Measurements from ENCODE around the gene B4GALNT4. TPM values are rescaled to one million over a fixed set of nuclear protein-coding genes. Genes with fewer than 3 reads are reported as not detected.
A peak's percentile ranks its signal among the peaks of the same experiment; 100 is the strongest.
"Not testable (repeated sequence)": the region's sequence is repeated elsewhere in the genome, so short reads cannot be mapped to it uniquely, and the experiment has no call there.

The B4GALNT4 gene
- total RNA-seq, 1 donor from 2014 or later: 3.9 TPM

DNA sequence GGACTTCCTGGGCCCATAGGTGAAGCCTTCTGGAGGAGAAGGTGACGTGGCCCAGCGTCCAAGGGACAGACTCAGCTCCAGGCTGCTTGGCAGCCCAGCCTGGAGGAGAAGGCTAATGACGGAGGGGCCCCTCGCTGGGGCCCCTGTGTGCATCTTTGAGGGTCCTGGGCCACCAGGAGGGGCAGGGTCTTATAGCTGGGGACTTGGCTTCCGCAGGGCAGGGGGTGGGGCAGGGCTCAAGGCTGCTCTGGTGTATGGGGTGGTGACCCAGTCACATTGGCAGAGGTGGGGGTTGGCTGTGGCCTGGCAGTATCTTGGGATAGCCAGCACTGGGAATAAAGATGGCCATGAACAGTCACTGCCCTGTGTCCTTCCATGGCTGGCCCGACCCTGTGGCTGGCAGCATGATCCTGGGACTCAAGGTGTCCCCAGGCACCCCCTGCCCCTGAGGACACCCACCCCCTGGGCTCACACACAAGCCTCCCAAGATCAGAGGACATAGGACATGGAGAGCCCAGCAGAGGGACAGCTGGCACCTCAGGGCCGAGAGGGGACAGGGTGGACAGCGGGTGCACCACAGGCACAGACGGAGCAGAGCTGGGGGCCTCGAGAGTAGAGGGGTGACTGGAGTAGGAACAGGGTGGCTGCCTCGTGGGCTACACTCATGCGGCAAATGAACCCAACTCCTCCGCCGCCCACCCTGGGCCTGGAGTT is 35.4 kb downstream of the B4GALNT4 start:
- peaks cover 4% of the 10 kb centered on the region for H3K36me3 Mint-ChIP-seq (ENCODE audit: low read depth)
- no peaks in the 10 kb centered on the region for H3K9me3 Mint-ChIP-seq
- DNase-seq: no peak
- H3K27me3 Mint-ChIP-seq: peaks cover 1% of the 10 kb centered on the region
- H3K27ac Mint-ChIP-seq: no peak overlapping the region
- peaks cover 2% of the 10 kb centered on the region for H3K4me1 Mint-ChIP-seq
- no peak overlapping the region for H3K4me3 Mint-ChIP-seq
- intact Hi-C loops (cut with micrococcal nuclease): loop anchor here (5.0 kb wide), 1 partner anchor 97 kb away; the partner anchor contains the start of gene IFITM2

DNA sequence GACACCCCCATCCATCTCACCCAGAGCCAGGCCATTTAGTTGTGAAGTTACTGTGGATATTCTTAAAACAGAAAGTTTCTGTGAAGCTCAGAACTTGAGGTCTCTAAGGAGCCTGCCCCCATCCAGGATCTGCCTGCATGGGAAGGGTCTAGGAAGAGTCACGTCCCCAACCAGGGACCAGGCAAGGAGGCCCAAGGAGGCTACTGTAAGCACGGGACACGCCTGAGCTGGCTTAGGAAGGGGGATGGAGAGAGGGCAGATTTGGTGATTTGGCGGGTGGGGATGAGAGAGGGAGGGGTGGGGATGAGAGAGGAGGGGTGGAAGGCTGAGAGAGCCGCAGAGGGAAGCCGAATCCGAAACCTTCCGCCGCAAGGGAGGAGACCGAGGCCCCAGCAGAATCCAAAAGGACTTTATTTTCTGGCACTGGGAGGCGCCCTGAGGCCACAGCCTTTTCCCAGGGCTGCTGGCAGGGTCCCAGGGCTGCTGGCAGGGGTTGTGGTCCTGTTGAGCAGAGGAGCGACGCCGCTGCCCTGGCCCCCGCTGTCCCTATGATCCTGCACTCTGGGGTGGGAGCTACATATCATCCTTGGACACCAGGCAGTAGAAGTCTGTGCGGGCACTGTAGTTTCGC is 36.1 kb downstream of the B4GALNT4 start:
- Mint-ChIP-seq H3K27ac (peak overlapping the region; percentile 51), H3K36me3 (ENCODE audit: low read depth) (peaks cover 4% of the 10 kb centered on the region), H3K27me3 (no peaks in the 10 kb centered on the region), H3K4me3 (peak overlapping the region; percentile 70), H3K4me1 (peaks cover 2% of the 10 kb centered on the region), H3K9me3 (no peaks in the 10 kb centered on the region)
- DNase-seq: no peak
- intact Hi-C loops (cut with micrococcal nuclease): loop anchor here (5.0 kb wide), 1 partner anchor 98 kb away; the partner anchor contains the start of gene IFITM2

DNA sequence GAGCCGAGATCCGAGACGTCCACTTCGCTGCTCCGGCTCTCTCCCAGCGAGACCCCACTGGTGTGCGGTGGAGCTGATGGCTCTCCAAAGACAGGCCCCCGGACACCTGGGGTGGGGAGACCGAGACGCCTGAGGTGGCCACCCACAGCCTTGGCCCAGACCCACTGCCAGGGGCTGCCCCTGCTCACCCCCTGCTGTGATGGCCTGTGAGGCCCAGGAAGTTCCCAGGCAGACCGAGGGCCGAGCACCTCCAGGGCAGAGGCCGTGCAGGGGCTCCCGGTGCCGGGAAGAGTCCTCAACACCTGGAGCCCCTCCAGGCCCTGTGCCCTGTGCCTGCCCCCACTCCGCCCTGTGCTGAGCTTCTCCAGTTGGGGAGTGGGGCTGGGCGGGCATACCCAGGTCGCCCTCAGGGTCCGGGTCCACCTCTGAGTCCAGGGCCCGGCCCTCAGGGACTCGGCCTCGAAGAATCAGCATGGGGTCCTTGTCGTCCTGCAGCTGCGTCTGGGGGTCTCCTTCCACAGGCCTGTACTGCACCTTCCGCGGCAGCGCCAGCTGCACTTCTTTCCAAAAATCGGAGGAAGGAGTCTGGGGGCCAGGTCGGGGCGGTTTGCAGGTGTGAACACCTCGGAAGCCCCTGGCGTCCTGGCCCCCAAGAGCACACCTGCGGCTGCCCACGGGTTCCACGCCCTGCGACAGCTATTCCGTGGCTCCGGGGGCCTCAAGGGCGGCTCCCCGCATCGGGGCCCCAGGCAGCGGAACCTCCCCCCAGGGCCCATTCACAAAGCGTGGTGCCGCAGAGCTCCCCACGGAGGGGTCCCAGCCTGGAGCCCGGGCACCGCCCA is 36.9 kb downstream of the B4GALNT4 start:
- intact Hi-C loops (cut with micrococcal nuclease): loop anchor here (5.0 kb wide), 1 partner anchor 99 kb away; the partner anchor contains the start of gene IFITM2
- peak overlapping the region; percentile 29 for H3K27ac Mint-ChIP-seq
- no peaks in the 10 kb centered on the region for H3K9me3 Mint-ChIP-seq
- H3K4me1 Mint-ChIP-seq: peaks cover 2% of the 10 kb centered on the region
- H3K4me3 Mint-ChIP-seq: peak overlapping the region; percentile 62
- DNase-seq: no peak
- no peaks in the 10 kb centered on the region for H3K27me3 Mint-ChIP-seq
- H3K36me3 Mint-ChIP-seq (ENCODE audit: low read depth): peaks cover 4% of the 10 kb centered on the region

DNA sequence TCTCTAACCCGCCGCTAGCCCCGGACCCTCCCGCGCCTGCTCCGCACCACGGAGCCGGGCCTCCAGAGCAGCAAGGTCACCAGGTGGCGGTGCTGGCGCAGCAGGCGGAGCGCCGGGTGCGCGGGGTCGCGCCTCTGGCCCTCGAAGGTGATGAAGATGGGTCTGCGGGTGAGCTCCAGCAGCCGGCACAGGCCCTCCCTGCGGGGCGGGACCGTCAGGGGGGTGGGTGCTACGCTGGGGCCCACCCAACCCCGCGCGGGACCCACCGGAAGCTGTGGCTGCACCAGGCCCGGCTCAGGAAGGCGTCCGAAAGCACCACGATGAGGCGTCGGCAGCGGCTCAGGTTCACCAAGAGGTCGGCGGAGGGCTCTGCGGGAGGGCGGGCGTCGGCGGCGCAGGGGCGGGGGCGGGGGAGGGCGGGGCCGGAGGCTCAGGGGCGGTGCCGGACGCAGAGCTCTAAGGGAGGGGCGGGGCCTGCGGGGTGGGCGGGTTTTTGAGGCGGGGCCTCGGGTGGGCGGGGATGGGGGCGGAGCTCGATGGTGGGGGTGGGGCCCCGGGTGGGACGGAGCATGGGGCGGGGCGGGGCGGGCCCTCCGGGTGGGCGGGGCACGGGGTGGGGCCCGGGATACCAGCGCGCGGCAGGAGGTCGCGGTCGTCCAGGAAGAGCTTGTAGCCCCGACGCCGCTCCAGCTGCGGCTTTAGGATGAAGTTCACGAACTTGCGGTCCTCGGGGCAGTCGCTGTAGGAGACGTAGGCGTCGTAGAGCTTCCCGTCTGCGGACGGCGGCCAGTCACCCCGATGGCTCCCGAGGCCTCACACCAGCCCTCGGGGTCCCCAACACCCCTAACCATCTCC is 37.7 kb downstream of the B4GALNT4 start:
- Mint-ChIP-seq H3K4me1 (peaks cover 2% of the 10 kb centered on the region), H3K27me3 (no peaks in the 10 kb centered on the region), H3K36me3 (ENCODE audit: low read depth) (peaks cover 4% of the 10 kb centered on the region), H3K4me3 (peak overlapping the region; percentile 62), H3K27ac (peak overlapping the region; percentile 60), H3K9me3 (no peaks in the 10 kb centered on the region)
- intact Hi-C loops (cut with micrococcal nuclease): loop anchor here (1.0 to 5.0 kb wide), 3 partner anchors 41 to 100 kb away; partner anchors contain the start of genes IFITM2 and RNH1
- DNase-seq: peak; percentile 97

DNA sequence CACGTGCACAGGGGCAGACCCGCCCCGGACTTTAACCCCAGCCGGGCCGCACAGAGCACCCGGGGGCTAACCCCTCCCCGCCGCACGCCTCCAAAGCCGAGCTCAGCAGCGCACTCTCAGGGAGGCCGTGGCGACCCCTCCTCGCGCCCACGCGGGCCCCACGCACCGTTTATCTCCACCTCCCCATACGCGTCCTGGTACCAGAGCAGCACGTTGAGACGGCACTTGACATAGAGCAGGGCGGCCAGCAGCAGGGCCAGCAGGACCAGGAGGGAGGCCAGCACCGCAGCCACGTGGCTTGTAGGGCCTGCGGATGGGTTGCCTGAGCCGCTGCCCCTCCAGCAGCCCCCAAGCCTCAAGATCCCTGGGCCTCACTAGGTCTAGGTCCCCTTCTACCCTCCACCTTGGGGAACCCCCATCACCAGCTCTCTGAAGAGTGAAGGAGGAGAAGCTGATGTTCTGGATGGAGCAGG is 38.4 kb downstream of the B4GALNT4 start:
- H3K27me3 Mint-ChIP-seq: no peaks in the 10 kb centered on the region
- DNase-seq: no peak
- no peaks in the 10 kb centered on the region for H3K9me3 Mint-ChIP-seq
- no peak overlapping the region for H3K27ac Mint-ChIP-seq
- H3K4me1 Mint-ChIP-seq: peaks cover 2% of the 10 kb centered on the region
- intact Hi-C loops (cut with micrococcal nuclease): loop anchor here (1.0 to 5.0 kb wide), 3 partner anchors 41 to 100 kb away; partner anchors contain the start of genes IFITM2 and RNH1
- H3K4me3 Mint-ChIP-seq: peak overlapping the region; percentile 30
- H3K36me3 Mint-ChIP-seq (ENCODE audit: low read depth): peaks cover 4% of the 10 kb centered on the region

DNA sequence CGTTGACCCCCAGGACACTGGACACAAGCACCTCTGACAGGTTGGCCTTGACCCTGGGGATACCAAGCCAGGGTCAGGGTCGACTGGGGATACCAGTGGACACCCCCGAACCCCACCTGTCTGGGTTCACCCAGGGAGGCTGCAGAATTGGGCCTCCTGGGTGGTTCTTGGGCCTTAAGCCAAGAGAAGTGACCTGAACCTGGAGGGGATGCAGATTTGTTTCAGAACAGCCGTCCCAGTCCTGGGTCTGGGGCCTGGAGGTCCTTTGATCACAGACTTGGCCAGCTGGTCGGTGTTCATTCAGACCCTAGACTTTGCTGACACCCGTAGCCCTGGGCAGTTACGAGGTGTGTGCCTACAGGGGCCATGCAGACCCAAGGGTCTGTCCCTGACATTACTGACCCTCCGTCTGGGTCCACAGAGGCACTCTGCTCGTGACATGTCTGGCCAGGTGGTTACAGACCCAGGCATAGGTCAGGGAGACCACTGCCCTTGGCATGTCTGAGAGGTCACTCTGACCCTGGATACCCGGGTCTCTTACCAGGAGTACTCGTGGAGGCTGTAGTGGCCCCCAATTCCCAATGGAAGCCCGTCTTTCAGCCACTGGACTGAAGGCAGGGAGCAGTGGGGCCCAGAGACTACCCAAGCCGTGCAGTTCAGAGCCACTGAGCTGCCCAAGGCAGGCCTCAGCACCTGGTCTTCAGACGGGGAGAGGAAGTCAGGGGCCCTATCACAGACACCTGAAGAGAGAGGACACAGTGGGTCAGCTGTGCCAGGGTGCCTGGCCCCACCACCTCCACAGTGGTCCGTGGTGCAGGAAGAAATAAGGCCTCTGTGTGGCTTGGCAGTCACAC is 39.1 kb downstream of the B4GALNT4 start:
- intact Hi-C loops (cut with micrococcal nuclease): loop anchor here (5.0 kb wide), 1 partner anchor 101 kb away; the partner anchor contains the start of gene IFITM2
- no peaks in the 10 kb centered on the region for H3K27me3 Mint-ChIP-seq
- no peak overlapping the region for H3K27ac Mint-ChIP-seq
- no peaks in the 10 kb centered on the region for H3K9me3 Mint-ChIP-seq
- DNase-seq: no peak
- peaks cover 4% of the 10 kb centered on the region for H3K4me1 Mint-ChIP-seq
- H3K36me3 Mint-ChIP-seq (ENCODE audit: low read depth): peaks cover 4% of the 10 kb centered on the region
- no peak overlapping the region for H3K4me3 Mint-ChIP-seq

DNA sequence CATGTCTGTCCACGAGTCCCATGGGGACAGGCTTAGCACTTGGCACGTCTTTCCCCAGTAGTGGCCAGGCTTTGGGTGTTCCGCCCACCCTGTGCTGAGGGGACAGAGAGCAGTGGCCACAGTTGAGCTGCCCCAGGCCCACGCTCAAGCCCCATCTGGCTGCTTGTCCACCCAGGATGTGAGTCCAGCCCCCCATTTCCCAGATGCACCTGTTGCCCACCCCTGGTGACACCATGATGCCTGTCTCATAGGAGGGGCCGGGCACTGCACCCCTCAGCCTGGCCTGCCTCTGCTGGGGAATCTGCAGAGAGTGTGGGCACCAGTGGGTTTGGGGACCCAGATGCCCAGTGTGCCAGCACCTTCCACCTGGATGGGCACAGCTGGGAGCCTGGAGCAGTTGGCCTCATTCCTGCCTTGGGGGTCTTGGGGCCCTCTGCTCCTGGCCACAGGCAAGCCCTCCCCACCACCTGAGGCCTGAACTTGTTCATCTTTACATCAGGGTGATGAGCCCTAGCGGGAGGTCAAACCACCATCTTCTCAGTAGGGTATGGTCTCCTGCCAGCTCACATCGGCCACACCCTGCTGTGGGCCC is 39.8 kb downstream of the B4GALNT4 start:
- Mint-ChIP-seq H3K27ac (no peak overlapping the region), H3K9me3 (no peaks in the 10 kb centered on the region), H3K4me3 (no peak overlapping the region), H3K36me3 (ENCODE audit: low read depth) (peaks cover 4% of the 10 kb centered on the region), H3K4me1 (peaks cover 7% of the 10 kb centered on the region), H3K27me3 (no peaks in the 10 kb centered on the region)
- intact Hi-C loops (cut with micrococcal nuclease): loop anchor here (5.0 kb wide), 1 partner anchor 102 kb away; the partner anchor contains the start of gene IFITM2
- no peak for DNase-seq

DNA sequence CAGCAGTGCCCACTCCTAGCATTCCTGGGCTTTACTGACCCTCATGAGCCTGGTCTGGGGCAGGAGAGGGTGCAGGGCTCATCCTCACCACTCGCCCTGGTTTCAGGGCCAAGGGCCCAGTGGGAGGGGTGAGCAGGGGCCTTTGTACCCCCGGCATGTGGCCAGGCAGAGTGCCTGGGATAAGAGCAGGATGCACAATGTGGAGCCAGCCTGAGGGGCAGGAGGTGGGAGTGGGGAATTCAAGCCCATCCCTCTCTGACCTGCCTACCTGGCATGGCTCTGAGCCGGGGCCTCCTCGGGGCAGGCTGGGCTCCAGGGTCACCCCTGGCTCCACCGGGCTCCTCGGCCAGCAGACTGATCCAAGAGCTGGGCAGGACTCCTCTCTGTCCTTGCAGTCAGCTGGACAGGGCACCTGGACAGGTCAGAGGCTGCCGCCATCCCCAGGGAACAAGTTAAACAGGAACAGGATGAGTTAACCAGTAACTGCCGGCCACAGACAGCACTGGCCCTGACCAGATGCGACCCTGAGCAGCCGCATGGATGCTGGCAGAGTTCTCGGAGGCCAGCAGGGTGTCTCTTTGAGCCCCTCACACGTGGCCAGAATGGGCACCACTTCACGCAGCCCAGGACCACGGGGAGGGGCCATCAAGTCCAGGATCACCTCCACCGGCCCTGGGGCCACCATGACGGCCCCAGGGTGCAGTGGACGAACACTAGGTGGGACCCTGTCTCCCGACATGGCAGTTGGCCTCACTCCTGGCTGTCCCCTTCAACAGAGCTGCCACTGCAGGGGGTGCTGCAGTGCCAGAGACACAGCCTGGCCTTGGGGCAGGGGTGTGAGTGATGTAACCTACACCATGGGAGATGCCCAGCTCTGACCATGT is 40.5 kb downstream of the B4GALNT4 start:
- Mint-ChIP-seq H3K4me1 (peaks cover 14% of the 10 kb centered on the region), H3K4me3 (no peak overlapping the region), H3K27me3 (no peaks in the 10 kb centered on the region), H3K27ac (no peak overlapping the region), H3K36me3 (ENCODE audit: low read depth) (peaks cover 4% of the 10 kb centered on the region), H3K9me3 (no peaks in the 10 kb centered on the region)
- intact Hi-C loops (cut with micrococcal nuclease): loop anchor here (5.0 kb wide), 1 partner anchor 103 kb away; the partner anchor contains the start of gene IFITM2
- no peak for DNase-seq

DNA sequence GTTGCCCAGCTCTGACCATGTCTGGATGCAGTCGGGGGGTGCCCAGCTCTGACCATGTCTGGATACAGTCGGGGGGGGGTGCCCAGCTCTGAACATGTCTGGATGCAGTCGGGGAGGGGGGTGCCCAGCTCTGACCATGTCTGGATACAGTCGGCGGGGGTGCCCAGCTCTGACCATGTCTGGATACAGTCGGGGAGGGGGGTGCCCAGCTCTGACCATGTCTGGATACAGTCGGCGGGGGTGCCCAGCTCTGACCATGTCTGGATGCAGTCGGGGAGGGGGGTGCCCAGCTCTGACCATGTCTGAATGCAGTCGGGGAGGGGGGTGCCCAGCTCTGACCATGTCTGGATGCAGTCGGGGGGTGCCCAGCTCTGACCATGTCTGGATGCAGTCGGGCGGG is 41.4 kb downstream of the B4GALNT4 start:
- DNase-seq; intact Hi-C loops (cut with micrococcal nuclease): not testable (repeated sequence)

DNA sequence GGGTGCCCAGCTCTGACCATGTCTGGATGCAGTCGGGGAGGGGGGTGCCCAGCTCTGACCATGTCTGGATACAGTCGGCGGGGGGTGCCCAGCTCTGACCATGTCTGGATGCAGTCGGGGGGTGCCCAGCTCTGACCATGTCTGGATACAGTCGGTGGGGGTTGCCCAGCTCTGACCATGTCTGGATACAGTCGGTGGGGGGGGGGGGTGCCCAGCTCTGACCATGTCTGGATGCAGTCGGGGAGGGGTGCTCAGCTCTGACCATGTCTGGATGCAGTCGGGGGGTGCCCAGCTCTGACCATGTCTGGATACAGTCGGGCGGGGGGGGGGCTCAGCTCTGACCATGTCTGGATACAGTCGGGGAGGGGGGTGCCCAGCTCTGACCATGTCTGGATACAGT is 42.2 kb downstream of the B4GALNT4 start:
- H3K27me3 Mint-ChIP-seq; intact Hi-C loops (cut with micrococcal nuclease); H3K27ac Mint-ChIP-seq; DNase-seq; H3K4me3 Mint-ChIP-seq; H3K36me3 Mint-ChIP-seq (ENCODE audit: low read depth); H3K9me3 Mint-ChIP-seq: not testable (repeated sequence)
- peaks cover 24% of the 10 kb centered on the region for H3K4me1 Mint-ChIP-seq

More for the DNA sequence above, 41.4 kb downstream of the B4GALNT4 start:
- H3K4me3 Mint-ChIP-seq; H3K9me3 Mint-ChIP-seq; H3K36me3 Mint-ChIP-seq (ENCODE audit: low read depth); H3K27ac Mint-ChIP-seq; H3K27me3 Mint-ChIP-seq: not testable (repeated sequence)
- peaks cover 19% of the 10 kb centered on the region for H3K4me1 Mint-ChIP-seq

DNA sequence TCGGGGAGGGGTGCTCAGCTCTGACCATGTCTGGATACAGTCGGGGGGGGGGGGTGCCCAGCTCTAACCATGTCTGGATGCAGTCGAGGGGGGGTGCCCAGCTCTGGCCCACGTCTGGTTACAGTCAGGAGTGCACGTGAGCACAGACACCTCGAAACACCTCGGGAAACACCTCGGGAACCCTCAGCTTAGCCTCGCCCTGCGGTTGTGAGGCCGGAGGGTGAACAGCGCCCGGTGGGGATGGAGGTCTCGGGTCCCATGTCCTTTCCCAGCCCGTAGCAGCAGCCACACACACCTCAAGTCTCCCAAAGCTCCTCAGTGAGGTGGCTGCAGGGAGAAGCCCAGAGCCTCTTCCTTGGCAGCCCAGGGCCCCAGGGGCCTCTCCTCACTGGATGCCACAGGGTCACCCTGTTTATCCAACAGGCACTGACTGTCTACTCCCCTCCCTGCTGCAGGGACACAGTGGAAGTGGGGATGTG is 43.4 kb downstream of the B4GALNT4 start:
- Mint-ChIP-seq H3K27me3 (no peaks in the 10 kb centered on the region), H3K4me3 (no peak overlapping the region), H3K4me1 (peaks cover 26% of the 10 kb centered on the region), H3K27ac (no peak overlapping the region), H3K36me3 (ENCODE audit: low read depth) (no peaks in the 10 kb centered on the region), H3K9me3 (no peaks in the 10 kb centered on the region)
- intact Hi-C loops (cut with micrococcal nuclease): no loop called here
- DNase-seq: no peak
